ENCODE measurements around the gene SLC19A2.
"Not testable (repeated sequence)": the region's sequence is repeated elsewhere in the genome, so short reads cannot be mapped to it uniquely, and the experiment has no call there.

Gene SLC19A2

GRCh38 chr1:169515641-169516040, 29.9 kb upstream of the SLC19A2 start:
- no peaks in the 10 kb centered on the region for H3K27me3 Mint-ChIP-seq
- ATAC-seq (no peak), DNase-seq (no peak)
- no peak overlapping the region for H3K27ac Mint-ChIP-seq
- H3K4me1 Mint-ChIP-seq: no peaks in the 10 kb centered on the region
- no peaks in the 10 kb centered on the region for H3K9me3 Mint-ChIP-seq
- no peak overlapping the region for H3K4me3 Mint-ChIP-seq

GRCh38 chr1:169514566-169515270, 29.0 kb upstream of the SLC19A2 start:
- DNase-seq (no peak), ATAC-seq (no peak)
- no peak overlapping the region for H3K27ac Mint-ChIP-seq

GRCh38 chr1:169513208-169513607, 27.5 kb upstream of the SLC19A2 start:
- ATAC-seq (no peak), DNase-seq (no peak)
- no peaks in the 10 kb centered on the region for H3K27me3 Mint-ChIP-seq
- H3K4me3 Mint-ChIP-seq: no peak overlapping the region
- no peaks in the 10 kb centered on the region for H3K9me3 Mint-ChIP-seq
- no peak overlapping the region for H3K27ac Mint-ChIP-seq
- H3K4me1 Mint-ChIP-seq: no peaks in the 10 kb centered on the region

More at GRCh38 chr1:169514566-169515270, 29.0 kb upstream of the SLC19A2 start:
- no peaks in the 10 kb centered on the region for H3K4me1 Mint-ChIP-seq
- H3K4me3 Mint-ChIP-seq: no peak overlapping the region
- no peaks in the 10 kb centered on the region for H3K27me3 Mint-ChIP-seq
- H3K9me3 Mint-ChIP-seq: no peaks in the 10 kb centered on the region

GRCh38 chr1:169511316-169512005, 25.7 kb upstream of the SLC19A2 start:
- Mint-ChIP-seq H3K27ac (no peak overlapping the region), H3K27me3 (no peaks in the 10 kb centered on the region), H3K4me1 (no peaks in the 10 kb centered on the region), H3K9me3 (no peaks in the 10 kb centered on the region), H3K4me3 (no peak overlapping the region)
- DNase-seq (no peak), ATAC-seq (no peak)

- Mint-ChIP-seq H3K9me3 (no peaks in the 10 kb centered on the region), H3K27ac (no peak overlapping the region), H3K4me3 (no peak overlapping the region), H3K27me3 (no peaks in the 10 kb centered on the region), H3K4me1 (no peaks in the 10 kb centered on the region)
- DNase-seq (no peak), ATAC-seq (no peak)
Measured at GRCh38 chr1:169510060-169510459, 24.3 kb upstream of the SLC19A2 start.

- no peak overlapping the region for H3K27ac Mint-ChIP-seq
- no peaks in the 10 kb centered on the region for H3K9me3 Mint-ChIP-seq
- H3K4me3 Mint-ChIP-seq: no peak overlapping the region
- DNase-seq (no peak), ATAC-seq (no peak)
- no peaks in the 10 kb centered on the region for H3K4me1 Mint-ChIP-seq
- H3K27me3 Mint-ChIP-seq: no peaks in the 10 kb centered on the region
Measured at GRCh38 chr1:169509354-169509753, 23.6 kb upstream of the SLC19A2 start.

- Mint-ChIP-seq H3K4me1 (no peaks in the 10 kb centered on the region), H3K27ac (no peak overlapping the region), H3K9me3 (no peaks in the 10 kb centered on the region), H3K4me3 (no peak overlapping the region), H3K27me3 (no peaks in the 10 kb centered on the region)
- DNase-seq: no peak
- no peak for ATAC-seq
Measured at GRCh38 chr1:169508432-169509338, 22.9 kb upstream of the SLC19A2 start.

GRCh38 chr1:169507413-169507812, 21.7 kb upstream of the SLC19A2 start:
- no peak for DNase-seq
- Mint-ChIP-seq H3K27me3 (no peaks in the 10 kb centered on the region), H3K4me1 (no peaks in the 10 kb centered on the region), H3K27ac (no peak overlapping the region), H3K4me3 (no peak overlapping the region), H3K9me3 (no peaks in the 10 kb centered on the region)
- ATAC-seq: no peak

- not testable (repeated sequence) for H3K4me3 Mint-ChIP-seq
Measured at GRCh38 chr1:169503601-169504000, 17.9 kb upstream of the SLC19A2 start.

GRCh38 chr1:169499807-169500206, 14.1 kb upstream of the SLC19A2 start:
- Mint-ChIP-seq H3K4me1 (peaks cover 8% of the 10 kb centered on the region), H3K27me3 (peaks cover 13% of the 10 kb centered on the region), H3K27ac (no peak overlapping the region), H3K9me3 (peaks cover 4 to 12% of the 10 kb centered on the region in 2 donors), H3K4me3 (no peak overlapping the region)
- no peak for DNase-seq
- no peak for ATAC-seq

More at GRCh38 chr1:169503601-169504000, 17.9 kb upstream of the SLC19A2 start:
- DNase-seq, H3K27me3 Mint-ChIP-seq, H3K4me1 Mint-ChIP-seq, H3K9me3 Mint-ChIP-seq, ATAC-seq, H3K27ac Mint-ChIP-seq: not testable (repeated sequence)

- DNase-seq: no peak
- H3K27ac Mint-ChIP-seq: no peak overlapping the region
- ATAC-seq: no peak
- peaks cover 8% of the 10 kb centered on the region for H3K4me1 Mint-ChIP-seq
- peaks cover 4 to 12% of the 10 kb centered on the region in 2 donors for H3K9me3 Mint-ChIP-seq
- no peak overlapping the region for H3K4me3 Mint-ChIP-seq
- peaks cover 13% of the 10 kb centered on the region for H3K27me3 Mint-ChIP-seq
Measured at GRCh38 chr1:169497317-169497716, 11.6 kb upstream of the SLC19A2 start.

- Mint-ChIP-seq H3K27me3 (peaks cover 13% of the 10 kb centered on the region), H3K27ac (no peak overlapping the region), H3K4me1 (peaks cover 8% of the 10 kb centered on the region), H3K4me3 (no peak overlapping the region), H3K9me3 (peaks cover 4 to 12% of the 10 kb centered on the region in 2 donors)
- no peak for ATAC-seq
- no peak for DNase-seq
Measured at GRCh38 chr1:169495916-169496315, 10.2 kb upstream of the SLC19A2 start.

- Mint-ChIP-seq H3K27me3 (peaks cover 13% of the 10 kb centered on the region), H3K4me3 (no peak overlapping the region), H3K4me1 (peaks cover 8% of the 10 kb centered on the region), H3K9me3 (peaks cover 0 to 12% of the 10 kb centered on the region in 2 donors), H3K27ac (no peak overlapping the region)
- ATAC-seq (no peak), DNase-seq (no peak)
Measured at GRCh38 chr1:169495046-169495775, 9.5 kb upstream of the SLC19A2 start.

GRCh38 chr1:169494343-169494742, 8.6 kb upstream of the SLC19A2 start:
- ATAC-seq: no peak
- Mint-ChIP-seq H3K4me3 (no peak overlapping the region), H3K27ac (no peak overlapping the region), H3K9me3 (peaks cover 0 to 12% of the 10 kb centered on the region in 2 donors), H3K4me1 (peaks cover 12% of the 10 kb centered on the region), H3K27me3 (peaks cover 13% of the 10 kb centered on the region)
- no peak for DNase-seq

GRCh38 chr1:169493251-169493650, 7.5 kb upstream of the SLC19A2 start:
- Mint-ChIP-seq H3K4me3 (no peak overlapping the region), H3K27me3 (peaks cover 7% of the 10 kb centered on the region), H3K9me3 (peaks cover 0 to 6% of the 10 kb centered on the region in 2 donors), H3K27ac (no peak overlapping the region), H3K4me1 (peaks cover 20% of the 10 kb centered on the region)
- no peak for ATAC-seq
- no peak for DNase-seq

Measured in stimulated activated naive CD8-positive, alpha-beta T cell treated with anti-CD3 and anti-CD28 coated beads, Interleukin-15, amount 100 ng/mL, for 72 hours (primary cell).